Adrenal gland (tissue), 5 donors: ENCODE measurements around the gene SNAPC4.

Experiments
- CTCF ChIP-seq, 6 experiments: fragments of 450-650 bp in 4 of 6; fragments of 200-600 bp in 2 of 6; sonication (generic) in 1 of 6; IDR thresholded peaks; 1 replicate in 5 of 6; 2 replicates in 1 of 6; pipeline versions ENCODE4 v1.5.1 to v1.8.0; 2016 to 2021; ENCODE audit warnings: antibody characterized with exemption in 6 of 6, mild to moderate bottlenecking in 2 of 6, moderate library complexity in 1 of 6
- POLR2A ChIP-seq, 2 donors: fragments of 450-650 bp; IDR thresholded peaks; one replicate each; pipeline ENCODE4 v1.6.1; 2017; ENCODE audit warnings: antibody characterized with exemption in 2 of 2, mild to moderate bottlenecking in 2 of 2, moderate library complexity in 1 of 2
- donor health status: DM: no; HTN: no; CAD: no.

- TF ChIP-seq CTCF (IDR thresholded peaks at IDR 0.05), result no peak
- TF ChIP-seq POLR2A (IDR thresholded peaks at IDR 0.05), result no peak
Measured at GRCh38 chr9:136405481-136405880, 5.5 kb upstream of the SNAPC4 start.
